ENCODE results near the gene PODN.

DNA sequence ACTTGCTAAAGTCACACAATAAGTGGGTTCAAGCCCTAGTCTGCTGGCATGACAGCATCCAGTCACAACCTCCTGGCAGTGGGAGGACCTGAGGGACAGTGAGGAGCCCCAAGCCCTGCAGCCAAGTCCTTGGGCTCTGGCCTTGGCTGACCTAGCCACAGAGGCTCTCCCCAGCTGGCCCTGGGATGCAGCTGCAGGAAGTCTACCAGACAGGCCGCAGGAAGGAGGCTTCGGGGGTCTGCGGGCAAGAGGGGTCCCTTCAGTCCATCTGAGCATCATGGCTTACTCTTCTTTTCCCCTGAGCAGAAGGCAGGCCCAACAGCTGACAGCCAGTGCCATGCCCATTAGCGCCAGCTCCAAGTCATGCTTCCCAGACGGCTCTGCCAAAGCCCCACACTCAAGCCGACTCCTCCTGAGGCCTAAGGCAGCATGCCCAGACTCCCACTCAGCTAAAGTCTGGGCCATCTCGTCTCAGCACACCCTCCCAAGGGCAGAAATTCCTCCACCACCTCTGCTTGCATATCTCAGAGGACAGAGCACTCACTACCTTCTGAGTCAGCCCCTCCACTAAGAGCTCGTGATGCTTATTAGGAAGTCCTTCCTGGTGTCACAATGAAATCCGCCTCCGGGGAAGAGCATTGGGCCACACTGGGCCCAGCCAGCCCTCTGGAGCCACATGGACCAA, 60.3 kb downstream of the PODN start:
- TF ChIP-seq, protein P1, sequence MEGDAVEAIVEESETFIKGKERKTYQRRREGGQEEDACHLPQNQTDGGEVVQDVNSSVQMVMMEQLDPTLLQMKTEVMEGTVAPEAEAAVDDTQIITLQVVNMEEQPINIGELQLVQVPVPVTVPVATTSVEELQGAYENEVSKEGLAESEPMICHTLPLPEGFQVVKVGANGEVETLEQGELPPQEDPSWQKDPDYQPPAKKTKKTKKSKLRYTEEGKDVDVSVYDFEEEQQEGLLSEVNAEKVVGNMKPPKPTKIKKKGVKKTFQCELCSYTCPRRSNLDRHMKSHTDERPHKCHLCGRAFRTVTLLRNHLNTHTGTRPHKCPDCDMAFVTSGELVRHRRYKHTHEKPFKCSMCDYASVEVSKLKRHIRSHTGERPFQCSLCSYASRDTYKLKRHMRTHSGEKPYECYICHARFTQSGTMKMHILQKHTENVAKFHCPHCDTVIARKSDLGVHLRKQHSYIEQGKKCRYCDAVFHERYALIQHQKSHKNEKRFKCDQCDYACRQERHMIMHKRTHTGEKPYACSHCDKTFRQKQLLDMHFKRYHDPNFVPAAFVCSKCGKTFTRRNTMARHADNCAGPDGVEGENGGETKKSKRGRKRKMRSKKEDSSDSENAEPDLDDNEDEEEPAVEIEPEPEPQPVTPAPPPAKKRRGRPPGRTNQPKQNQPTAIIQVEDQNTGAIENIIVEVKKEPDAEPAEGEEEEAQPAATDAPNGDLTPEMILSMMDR (IDR thresholded peaks at IDR 0.05; ENCODE audit: poor library complexity) = no peak
- no peak for TF ChIP-seq EZH2phosphoT487 (IDR thresholded peaks at IDR 0.05; ENCODE audit: low read depth, severe bottlenecking, unreplicated experiment)

Data from hepatocyte (in vitro differentiated cells).